HG02884 (cell line): ENCODE measurements around the gene SH3D19.

Experiments used
- ATAC-seq: cut with Tn5 transposase; IDR thresholded peaks from one replicate; pipeline ENCODE4 v1.9.1; 2021; ENCODE audit warnings: mild to moderate bottlenecking, moderate library complexity; ENCODE audit not compliant: unreplicated experiment

SH3D19 gene

DNA sequence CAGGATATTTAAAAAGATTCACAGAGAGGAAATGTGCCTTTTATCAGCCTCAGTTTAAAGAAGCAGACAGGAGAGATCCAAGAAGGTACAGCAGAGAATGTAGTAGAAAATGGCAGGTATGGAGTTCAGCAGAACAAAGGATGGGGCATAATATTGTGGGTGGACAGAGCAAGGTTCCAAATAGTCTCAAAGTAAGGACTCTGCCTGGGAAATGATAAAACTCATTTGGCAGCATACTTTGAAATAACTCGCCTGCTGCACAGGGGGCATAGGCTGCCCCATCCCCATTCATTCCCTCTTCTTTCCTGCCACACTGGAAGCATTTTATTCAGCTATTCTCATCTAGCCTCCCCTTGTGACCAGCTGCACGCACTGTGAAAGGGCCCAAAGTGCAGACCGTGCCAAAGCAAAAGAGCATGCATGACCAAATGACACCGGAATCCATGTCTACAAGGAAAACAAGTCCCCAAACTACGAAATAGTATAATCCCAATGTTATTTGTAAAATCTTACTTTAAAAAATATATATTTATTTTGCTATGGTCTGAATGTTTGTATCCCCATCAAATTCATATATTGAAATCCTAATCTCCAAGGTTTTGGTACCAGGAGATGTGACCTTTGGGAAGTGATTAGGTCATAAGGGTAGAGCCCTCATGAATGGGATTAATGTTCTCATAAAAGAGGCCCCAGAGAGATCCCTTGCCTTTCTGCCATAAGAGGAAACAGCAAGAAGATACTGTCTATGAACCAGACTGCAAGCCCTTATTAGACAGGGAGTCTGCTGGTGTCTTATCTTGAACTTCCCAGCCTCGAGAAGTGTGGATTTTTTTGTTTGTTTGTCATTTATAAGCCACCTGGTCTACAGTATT is 125.8 kb downstream of the SH3D19 start:
- no peak for ATAC-seq

DNA sequence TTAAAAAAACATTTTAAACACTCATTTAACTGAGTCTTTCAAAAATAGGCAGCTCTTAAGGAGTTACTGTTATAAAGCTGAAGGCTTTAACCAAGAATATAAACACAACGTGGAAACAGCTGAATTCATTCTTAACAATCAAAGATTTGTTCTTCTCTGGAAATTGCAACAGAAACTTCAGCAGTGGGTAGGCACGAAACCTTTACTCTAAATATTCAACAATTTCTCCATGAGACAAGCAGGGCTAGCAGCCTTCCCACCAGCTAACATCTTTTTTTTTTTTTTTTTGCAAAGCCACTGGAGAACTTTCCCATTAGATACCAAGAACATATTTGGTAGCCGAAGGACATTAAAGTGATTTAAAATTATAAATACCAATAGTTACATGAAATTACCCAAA is 126.7 kb downstream of the SH3D19 start:
- ATAC-seq: no peak

DNA sequence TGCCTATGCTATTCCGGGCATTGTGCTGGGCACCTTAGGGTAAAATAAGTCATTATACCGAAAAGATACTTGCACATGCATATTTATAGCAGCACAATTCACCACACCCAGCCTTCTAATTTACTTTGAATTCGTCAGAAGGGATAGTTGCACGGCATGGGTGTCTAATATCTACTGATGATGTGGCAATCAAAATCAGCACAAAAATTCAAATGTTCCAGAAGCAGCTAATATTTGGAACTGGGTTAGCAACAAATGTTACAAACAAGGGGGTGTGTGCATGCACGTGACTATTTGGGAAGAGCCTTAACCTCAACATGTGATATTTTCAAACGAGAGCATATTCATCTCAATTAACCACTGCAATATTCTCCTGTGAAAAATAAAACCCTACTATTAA is 128.2 kb downstream of the SH3D19 start:
- no peak for ATAC-seq

DNA sequence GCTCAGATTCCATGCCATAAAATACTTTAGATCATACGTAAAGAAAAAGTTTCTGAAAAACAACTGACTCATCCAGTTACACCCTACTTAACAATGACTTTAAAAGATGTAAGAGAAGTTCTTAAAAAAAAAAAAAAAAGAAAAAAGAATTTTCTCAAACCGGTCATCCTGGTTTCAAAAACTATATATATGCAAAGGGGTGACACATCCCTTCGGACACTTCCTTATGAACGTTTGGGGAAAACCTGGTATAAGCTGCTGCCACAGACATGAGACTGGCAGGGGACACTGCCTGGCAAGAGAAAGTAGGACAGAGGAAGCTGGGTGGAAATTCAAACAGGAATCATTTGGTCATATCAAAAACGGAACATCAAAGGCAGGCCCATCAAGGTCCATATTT is 129.6 kb downstream of the SH3D19 start:
- ATAC-seq: no peak

DNA sequence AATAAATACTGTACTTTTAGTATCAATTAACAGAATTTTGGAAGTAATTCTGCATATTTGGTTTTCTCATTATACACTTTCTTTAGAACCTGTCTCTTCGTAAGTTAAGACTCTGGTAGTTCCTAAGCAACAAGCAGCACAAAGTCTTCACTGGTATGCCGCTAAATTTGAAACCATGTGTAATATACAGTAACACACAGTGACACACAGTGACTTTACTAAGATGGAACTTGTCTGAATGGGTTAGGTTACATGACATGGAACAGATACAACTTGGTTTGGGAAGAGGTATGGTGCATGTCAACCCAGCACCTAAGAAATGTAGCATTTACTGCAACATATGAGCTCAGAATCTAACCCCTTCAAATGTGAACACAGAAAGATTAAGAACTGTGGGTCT is 132.0 kb downstream of the SH3D19 start:
- no peak for ATAC-seq

DNA sequence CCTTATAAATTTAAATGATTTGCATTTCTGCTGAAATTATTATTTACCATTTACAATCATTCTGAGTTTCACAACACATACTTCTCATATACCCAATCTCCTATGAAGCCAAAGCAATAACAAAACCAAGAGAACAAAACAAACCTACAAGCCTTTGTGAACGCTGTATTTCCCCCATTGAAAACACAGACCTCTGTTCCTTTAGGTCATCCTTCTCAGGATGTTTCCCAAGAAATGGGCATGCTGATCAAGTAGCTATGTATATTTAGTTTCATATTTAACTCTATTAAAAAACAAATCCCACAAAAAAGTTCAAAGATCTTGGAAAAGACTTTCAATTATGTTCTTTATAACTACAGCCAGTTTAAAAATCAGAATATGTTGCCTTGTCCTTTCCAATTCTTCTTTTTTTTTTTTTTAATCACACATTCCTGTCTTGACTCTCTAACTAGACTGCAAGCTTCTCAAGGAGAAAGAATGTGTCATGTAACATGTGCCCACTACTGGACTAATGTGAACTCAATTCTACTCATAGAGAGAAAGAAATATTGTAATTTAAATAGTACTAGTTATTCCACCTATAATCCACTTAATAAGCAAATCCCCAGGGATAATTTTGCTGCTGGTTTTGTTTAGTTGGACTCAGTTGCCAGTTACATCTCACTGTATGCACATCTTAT is 132.7 kb downstream of the SH3D19 start:
- no peak for ATAC-seq

DNA sequence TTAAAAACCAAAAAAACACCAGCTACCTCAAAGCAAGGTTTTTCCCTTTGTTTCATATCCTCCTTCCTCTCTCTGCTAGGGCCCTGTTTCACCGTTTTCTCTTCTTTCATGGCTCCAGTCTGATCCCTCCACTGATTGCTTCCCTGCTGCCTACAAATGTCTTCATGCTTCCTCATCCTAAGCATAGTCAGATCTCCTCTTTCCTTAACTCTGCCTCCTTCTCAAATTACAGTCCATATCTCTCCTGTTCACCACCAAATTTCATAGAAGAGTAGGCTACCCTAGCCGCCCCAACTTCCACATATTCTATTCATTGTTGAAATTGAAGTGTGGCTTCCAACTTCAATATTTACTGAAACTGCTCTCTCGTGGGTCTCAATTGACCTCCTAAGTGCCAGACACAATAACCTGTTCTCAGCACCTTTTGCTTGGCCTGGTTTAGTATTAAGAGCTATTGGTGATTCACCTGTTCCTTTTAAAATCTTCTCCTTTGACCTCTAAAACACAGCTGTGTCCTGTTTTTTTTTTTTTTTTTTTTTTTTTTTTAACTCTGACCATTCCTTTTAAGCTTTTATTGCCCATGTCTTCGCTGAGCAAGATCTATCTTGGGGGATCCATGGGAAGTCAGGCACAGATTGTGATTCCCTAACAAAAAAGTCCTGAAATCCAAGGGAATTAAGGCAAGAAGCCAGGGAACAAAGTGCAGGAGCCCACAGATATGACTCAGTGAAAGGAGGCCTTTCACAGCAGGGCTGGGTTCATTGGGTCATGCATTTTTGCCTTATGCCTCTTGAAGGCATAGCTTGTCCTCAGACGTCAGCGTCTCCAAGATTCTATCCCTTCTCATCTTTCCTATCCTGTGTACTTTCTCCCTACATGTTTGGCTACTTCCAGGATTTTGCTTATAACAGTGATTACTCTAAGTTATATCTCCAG is 140.6 kb downstream of the SH3D19 start:
- no peak for ATAC-seq

DNA sequence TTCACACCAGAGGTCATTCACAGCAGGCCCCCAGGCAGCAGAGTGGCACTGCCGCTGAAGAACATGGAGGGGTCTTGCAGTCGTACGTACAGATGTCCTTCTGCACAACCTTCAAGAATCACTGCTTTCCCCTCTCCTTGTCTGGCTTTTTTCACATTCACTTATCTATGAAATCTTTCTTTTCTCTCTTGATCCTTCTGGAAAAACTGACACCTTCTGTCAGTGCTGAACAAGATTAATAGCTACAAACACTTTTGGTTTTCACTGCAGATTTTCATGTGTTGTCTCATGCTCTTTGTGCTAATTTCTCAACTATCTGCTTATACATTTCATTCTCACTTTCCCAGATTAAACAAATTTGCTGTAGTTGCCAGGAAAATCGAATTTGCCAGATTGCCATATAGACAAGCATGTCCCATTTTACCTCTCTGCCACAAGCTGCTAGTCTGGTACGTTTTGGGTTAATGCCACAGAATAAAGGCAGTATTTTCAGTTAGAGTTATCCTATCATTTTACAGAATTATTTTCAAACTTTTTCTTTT is 142.9 kb downstream of the SH3D19 start:
- no peak for ATAC-seq

DNA sequence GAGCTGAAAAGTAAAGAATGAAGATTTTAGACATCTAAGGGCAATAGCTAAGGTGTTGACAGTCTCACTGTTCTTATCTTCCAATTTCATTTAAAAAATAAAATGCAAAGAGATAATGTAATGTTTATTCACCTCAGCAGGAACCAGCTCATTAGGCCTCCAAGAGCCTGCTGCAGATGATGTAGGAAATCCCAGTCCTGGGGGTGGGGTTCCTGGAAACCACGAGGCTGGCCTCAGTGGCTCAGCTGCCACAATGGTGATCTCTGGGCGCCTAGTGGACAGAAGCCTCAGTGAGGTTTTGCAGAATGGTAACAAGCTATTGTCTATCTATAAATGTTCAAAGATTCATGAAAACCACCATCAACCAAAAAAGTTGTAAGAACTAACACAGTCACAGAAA is 148.7 kb downstream of the SH3D19 start:
- no peak for ATAC-seq

DNA sequence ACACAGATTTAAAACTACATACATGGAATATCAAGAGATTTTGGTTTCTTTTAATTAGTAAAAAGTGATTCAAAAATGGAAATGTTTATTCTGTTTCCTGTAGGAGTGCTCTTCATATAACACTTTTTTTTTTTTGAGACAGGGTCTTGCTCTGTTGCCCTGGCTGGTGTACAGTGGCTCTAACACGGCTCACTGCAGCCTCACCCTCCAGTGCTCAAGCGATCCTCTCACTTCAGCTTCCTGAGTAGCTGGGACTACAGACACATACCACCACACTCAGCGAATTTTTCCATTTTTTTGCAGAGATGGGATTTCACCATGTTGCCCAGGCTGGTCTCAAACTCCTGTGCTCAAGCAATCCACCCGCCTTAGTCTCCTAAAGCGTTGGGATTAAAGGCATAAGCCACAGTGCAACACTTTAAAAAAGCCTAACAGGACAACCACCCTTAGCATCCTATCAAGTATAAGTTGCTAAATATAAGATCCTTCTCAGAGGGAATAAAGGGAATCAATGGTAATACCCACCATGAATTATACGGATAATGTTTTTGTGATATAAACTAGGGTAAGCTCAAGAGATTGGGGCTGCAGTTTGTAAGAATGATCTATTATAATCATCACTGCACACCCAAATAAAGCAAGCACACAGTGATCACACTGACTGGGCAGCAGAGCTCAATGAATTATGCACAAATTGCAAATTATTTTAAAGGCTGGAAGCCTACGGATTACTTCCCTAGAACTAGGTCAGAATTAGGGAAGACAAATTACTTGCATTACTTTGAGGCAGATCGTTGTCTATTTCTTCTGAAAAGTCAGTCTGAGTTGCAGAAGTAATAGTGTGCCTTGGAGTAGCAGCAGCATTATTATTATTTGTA is 149.4 kb downstream of the SH3D19 start:
- no peak for ATAC-seq

DNA sequence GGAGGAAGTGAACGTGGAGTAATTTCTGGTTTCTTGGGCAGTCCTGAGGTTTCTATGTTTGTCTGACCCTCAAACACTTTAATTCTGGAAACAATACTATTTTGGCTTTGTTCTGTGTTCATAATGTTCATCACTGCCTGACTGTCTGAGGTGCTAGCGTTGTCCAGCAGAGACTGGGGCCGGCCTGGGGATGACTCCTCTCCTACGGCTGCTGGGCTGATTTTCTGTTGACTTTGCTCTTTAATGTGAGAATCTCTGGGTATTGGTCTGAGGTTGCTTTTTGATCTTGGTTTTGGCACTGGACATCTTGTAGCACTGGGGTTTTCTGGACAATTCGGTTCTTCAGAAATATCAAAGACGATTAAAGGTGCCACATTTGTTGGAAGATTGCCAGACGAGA is 150.2 kb downstream of the SH3D19 start:
- no peak for ATAC-seq

DNA sequence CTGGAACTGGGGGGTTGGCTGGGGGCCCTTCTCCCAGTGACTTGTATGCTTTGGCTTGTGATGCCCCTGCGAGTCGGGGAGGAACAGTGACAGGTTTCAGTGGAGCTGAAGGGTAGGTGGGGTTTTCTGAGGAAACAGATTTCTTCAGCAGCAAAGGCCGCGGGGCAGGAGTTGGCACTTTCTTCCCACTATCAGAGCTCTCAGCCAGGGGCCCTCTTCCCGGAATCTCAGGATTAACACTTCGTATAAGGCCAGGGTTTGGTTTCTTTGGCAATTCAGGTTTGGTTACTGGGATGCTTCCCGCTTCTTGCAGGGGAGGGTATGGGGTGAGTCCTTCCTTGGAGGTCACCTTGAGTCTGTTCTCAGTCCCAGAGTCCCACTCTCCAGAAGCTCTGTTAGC is 150.6 kb downstream of the SH3D19 start:
- no peak for ATAC-seq

DNA sequence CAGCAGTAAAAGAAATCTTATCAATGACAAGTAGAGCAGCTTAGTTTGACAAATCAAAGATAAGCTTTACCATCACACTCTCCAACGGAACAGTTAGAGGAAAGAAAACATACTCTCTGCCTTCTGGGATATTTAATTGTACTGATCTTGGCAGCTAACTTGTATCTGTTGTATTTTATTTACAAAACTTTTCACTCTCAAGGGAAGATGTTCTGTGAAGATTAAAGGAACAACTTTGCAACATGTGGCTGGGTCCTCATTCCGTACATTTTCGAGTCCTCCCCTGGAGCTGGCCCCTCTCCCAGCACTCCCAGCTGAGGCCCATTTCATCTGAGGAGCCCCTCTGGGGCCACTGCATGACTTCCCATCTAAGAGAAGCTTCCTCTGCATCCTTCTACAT is 151.5 kb downstream of the SH3D19 start:
- ATAC-seq: no peak

DNA sequence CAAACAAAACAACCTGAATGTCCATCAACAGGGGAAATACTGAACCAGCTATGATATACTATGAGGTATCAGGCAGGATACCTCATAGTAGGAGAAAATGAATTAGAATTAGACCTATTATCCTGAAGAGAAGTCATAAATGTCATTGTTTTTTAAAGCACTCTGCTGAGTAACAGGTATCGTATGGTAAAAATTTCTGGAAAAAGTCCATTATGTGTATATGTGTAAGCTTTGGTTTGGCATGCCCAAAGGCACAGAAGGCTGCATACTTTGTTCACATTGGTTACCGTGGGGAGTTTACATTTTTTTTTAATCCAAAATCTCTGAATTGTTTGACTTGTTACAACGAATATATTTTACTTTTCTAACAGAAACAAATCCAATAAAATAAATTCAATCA is 155.5 kb downstream of the SH3D19 start:
- ATAC-seq: no peak

DNA sequence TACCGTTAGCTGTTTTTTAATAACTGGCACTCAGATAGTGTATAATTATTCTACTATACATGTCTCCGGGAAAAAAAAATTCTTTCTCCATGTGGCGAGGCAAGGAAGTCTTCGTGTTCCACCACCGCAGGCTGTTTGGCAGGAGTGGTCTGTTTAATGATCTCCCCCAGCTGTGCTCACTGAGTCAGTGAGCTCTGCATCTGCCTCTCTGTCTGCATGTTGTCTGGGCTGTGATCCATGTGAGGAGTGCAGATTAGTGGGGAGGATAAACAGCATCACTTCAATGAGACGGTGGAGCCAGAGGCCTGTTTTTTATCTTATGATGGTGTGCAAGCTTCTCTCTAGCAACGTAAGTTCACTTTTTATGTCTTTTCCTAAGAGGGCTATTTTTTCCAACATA is 156.2 kb downstream of the SH3D19 start:
- no peak for ATAC-seq

DNA sequence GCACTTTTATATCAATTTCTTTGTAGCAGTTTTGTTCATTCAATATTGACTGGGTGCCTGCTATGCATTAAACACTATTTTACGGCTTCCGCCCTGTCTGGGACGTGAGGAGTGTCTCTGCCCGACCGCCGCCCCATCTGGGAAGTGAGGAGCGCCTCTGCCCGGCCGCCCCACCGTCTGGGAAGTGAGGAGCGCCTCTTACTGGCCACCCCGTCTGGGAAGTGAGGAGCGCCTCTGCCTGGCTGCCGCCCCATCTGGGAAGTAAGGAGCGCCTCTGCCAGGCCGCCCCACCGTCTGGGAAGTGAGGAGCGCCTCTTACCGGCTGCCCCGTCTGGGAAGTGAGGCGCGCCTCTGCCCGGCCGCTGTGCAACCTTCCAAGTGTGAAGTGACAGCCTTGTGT is 157.8 kb downstream of the SH3D19 start:
- ATAC-seq: no peak

DNA sequence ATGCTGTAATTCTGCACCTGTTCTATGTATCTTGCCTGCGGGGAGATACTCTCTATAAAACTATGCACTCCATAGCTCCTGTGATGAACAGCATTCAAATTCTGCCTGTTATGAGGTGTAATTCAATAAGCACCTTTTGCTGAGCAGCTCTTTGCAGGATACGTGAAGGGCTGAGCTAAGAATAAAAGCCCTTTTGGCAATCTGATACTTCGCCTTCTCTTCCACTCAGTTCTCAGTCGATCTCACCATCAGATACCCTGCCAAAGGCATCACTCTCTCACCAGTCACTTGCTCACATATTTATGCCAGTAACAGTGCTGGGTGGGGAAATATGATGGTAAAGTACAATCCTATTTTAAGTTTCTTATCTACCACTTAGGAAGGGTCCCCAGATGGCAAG is 158.8 kb downstream of the SH3D19 start:
- ATAC-seq: no peak

DNA sequence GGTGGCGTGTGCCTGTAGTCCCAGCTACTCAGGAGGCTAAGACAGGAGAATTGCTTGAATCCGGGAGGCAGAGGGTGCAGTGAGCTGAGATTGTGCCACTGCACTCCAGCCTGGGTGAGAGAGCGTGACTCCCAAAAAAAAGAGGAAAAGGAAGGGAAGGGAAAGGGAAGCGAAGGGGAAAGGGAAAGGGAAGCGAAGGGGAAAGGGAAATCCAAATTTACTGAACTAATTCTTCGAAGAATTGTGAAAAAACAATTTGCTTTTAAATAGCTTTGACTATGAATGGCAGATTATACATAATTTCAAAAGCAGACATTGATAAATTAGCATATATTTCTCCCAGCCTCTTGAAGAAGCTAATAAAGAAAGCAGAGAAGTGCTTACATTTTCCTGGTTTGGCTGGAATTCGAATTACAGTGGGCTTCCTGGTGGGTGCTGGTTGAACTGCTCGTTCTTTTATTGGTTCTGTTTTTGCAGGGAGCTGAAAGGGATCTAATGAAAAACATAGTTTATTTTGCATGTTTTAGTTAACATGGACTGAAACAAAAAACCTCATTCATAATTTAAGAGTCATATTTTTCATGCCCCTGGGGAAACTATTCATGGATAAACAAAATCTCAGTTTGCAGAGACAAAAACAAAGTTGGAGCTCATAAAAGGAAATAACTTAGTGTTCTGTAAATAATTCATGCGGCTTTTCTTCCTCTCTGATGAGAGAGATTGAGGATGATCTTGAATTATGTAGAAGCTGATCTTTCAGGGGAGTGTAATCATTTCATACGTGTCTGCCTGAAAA is 160.0 kb downstream of the SH3D19 start:
- ATAC-seq: no peak

DNA sequence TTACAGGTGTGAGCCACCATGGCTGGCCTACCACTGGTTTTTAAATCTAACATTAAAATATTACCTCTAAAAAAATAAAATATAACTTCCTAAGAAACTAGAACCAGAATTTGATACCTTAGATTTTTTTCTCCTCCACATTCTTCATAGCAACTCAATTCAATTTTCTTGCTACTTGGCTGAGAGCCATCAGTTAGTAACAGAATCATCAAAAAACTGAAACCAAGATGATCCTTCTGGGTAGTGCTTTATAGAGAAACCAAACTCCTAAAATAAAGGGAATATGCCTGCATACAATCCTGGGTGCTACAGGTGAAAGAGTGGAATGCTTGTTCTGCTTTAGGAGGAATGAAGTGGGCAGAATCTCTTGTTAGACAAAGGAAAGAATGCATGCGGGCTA is 161.6 kb downstream of the SH3D19 start:
- no peak for ATAC-seq
